Smooth muscle cell (in vitro differentiated cells): Measurements from ENCODE around the gene MEF2A. TPM values are rescaled to one million over a fixed set of nuclear protein-coding genes. Genes with fewer than 3 reads are reported as not detected.

Experiments
- DNase-seq: peaks from one replicate; lab custom pipeline; 2025; ENCODE audit not compliant: unreplicated experiment; lab: John Stamatoyannopoulos, UW
- H2AFZ ChIP-seq: fragments of 200-600 bp; sonication (generic); 2 replicates; pipeline ENCODE4 v1.6.0; 2016; ENCODE audit warnings: antibody characterized with exemption, low read depth, mild to moderate bottlenecking
- H3F3A ChIP-seq: fragments of 200-600 bp; sonication (generic); 2 replicates; pipeline ENCODE4 v1.6.0; 2017; ENCODE audit warnings: antibody characterized with exemption, low read depth
- H3K27ac ChIP-seq: fragments of 200-600 bp; sonication (generic); 2 replicates; pipeline ENCODE4 v1.5.1; 2016; ENCODE audit warnings: low read depth, mild to moderate bottlenecking
- H3K27me3 ChIP-seq: fragments of 200-600 bp; sonication (generic); 2 replicates; pipeline ENCODE4 v1.6.1; 2016; ENCODE audit warnings: low read depth, mild to moderate bottlenecking
- H3K36me3 ChIP-seq: fragments of 200-600 bp; sonication (generic); 2 replicates; pipeline ENCODE4 v1.5.1; 2016; ENCODE audit warnings: low read depth
- H3K4me1 ChIP-seq: fragments of 200-600 bp; sonication (generic); 2 replicates; pipeline ENCODE4 v1.5.1; 2016; ENCODE audit warnings: low read depth
- H3K4me2 ChIP-seq: fragments of 200-600 bp; sonication (generic); 2 replicates; pipeline ENCODE4 v1.6.0; 2016; ENCODE audit warnings: mild to moderate bottlenecking
- H3K4me3 ChIP-seq: fragments of 200-600 bp; sonication (generic); 2 replicates; pipeline ENCODE4 v1.5.1; 2016; ENCODE audit warnings: mild to moderate bottlenecking
- H3K79me2 ChIP-seq: fragments of 200-600 bp; sonication (generic); 2 replicates; pipeline ENCODE4 v1.6.0; 2016; ENCODE audit warnings: low read depth, mild to moderate bottlenecking
- H3K9ac ChIP-seq: fragments of 200-600 bp; sonication (generic); 2 replicates; pipeline ENCODE4 v1.6.0; 2016; ENCODE audit warnings: low read depth
- H3K9me3 ChIP-seq: fragments of 200-600 bp; sonication (generic); replicated peaks from 2 replicates; pipeline ENCODE4 v1.5.1; 2016; ENCODE audit warnings: low read depth
- H4K20me1 ChIP-seq: fragments of 200-600 bp; sonication (generic); 2 replicates; pipeline ENCODE4 v1.6.0; 2016; ENCODE audit warnings: low read depth
- WGBS: methylation state at CpG from one replicate; pipeline ENCODE4 v1.1.7; 2016; ENCODE audit warnings: low lambda C conversion rate; 5-methylcytosine and 5-hydroxymethylcytosine counted together
- polyA plus RNA-seq: library from polyadenylated mRNA; unstranded; fragments of >200 nt; fragmentation: Nextera tagmentation; extraction: Ambion mirVana; gene quantifications from 2 replicates; pipeline ENCODE4 v1.2.1, GENCODE V29; 2016
- total RNA-seq: library from RNA; depleted of rRNA; stranded (reverse); fragments of >200 nt; gene quantifications from 2 replicates; pipeline ENCODE4 v1.2.3, GENCODE V29; 2014
- TF ChIP-seq, protein P1 (sequence below): fragments of 200-600 bp; sonication (generic); IDR thresholded peaks from 2 replicates; pipeline ENCODE4 v1.5.1; 2017; ENCODE audit warnings: borderline replicate concordance, mild to moderate bottlenecking, antibody characterized with exemption; ENCODE audit not compliant: insufficient read depth, poor library complexity, severe bottlenecking

MEF2A gene
- total and polyA plus RNA-seq, 2 experiments from 2014 or later: 12.3 to 75.8 TPM

- H3K9ac ChIP-seq: no peak overlapping the region
- TF ChIP-seq, protein P1, sequence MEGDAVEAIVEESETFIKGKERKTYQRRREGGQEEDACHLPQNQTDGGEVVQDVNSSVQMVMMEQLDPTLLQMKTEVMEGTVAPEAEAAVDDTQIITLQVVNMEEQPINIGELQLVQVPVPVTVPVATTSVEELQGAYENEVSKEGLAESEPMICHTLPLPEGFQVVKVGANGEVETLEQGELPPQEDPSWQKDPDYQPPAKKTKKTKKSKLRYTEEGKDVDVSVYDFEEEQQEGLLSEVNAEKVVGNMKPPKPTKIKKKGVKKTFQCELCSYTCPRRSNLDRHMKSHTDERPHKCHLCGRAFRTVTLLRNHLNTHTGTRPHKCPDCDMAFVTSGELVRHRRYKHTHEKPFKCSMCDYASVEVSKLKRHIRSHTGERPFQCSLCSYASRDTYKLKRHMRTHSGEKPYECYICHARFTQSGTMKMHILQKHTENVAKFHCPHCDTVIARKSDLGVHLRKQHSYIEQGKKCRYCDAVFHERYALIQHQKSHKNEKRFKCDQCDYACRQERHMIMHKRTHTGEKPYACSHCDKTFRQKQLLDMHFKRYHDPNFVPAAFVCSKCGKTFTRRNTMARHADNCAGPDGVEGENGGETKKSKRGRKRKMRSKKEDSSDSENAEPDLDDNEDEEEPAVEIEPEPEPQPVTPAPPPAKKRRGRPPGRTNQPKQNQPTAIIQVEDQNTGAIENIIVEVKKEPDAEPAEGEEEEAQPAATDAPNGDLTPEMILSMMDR: no peak
- H3F3A ChIP-seq: no peaks in the 10 kb centered on the region
- no peak overlapping the region for H3K4me2 ChIP-seq
- H3K27me3 ChIP-seq: no peaks in the 10 kb centered on the region
- H3K27ac ChIP-seq: no peak overlapping the region
- no peak overlapping the region for H3K4me3 ChIP-seq
- 79% methylated on average over 7 of the region's 7 CpGs for WGBS
- no peaks in the 10 kb centered on the region for H3K79me2 ChIP-seq
- no peak overlapping the region for H2AFZ ChIP-seq
- DNase-seq: no peak
- no peaks in the 10 kb centered on the region for H3K36me3 ChIP-seq
- H3K4me1 ChIP-seq: no peaks in the 10 kb centered on the region
- no peaks in the 10 kb centered on the region for H3K9me3 ChIP-seq
- H4K20me1 ChIP-seq: no peaks in the 10 kb centered on the region
Measured at GRCh38 chr15:99738021-99738847, 172.4 kb downstream of the MEF2A start.

DNA sequence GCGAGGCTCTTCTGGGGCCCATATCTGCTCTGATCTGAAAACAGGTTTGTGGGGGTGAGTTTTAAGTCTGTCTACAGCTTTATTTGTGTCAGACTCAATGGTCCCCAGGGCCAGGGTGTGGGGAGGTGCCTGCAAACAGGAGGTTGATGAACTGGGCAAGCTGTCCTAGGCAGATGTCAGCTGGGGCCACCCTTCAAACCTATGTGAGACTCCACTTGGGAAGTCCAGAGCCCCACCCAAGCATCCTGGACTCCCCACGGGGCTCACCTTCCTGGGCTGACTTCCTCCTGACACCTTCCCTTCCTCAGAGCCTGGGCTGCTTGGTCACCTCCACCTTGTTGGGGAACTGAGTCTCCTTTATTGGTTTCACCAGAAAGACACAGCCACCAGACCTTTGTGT lies 176.1 kb downstream of the MEF2A start:
- Histone ChIP-seq H3K36me3 (no peaks in the 10 kb centered on the region), H3K9ac (no peak overlapping the region), H3K79me2 (no peaks in the 10 kb centered on the region), H3F3A (no peaks in the 10 kb centered on the region), H3K4me1 (no peaks in the 10 kb centered on the region), H2AFZ (no peak overlapping the region), H3K4me3 (no peak overlapping the region), H3K27me3 (no peaks in the 10 kb centered on the region), H3K9me3 (no peaks in the 10 kb centered on the region), H4K20me1 (no peaks in the 10 kb centered on the region), H3K27ac (no peak overlapping the region), H3K4me2 (no peak overlapping the region)
- TF ChIP-seq, protein P1: no peak
- WGBS: 88% methylated on average over 2 of the region's 2 CpGs
- no peak for DNase-seq

GRCh38 chr15:99744142-99744541 lies 178.4 kb downstream of the MEF2A start:
- no peak for DNase-seq
- H3F3A ChIP-seq: no peaks in the 10 kb centered on the region
- no peaks in the 10 kb centered on the region for H3K9me3 ChIP-seq
- no peak overlapping the region for H3K4me2 ChIP-seq
- no peak overlapping the region for H3K27ac ChIP-seq
- H2AFZ ChIP-seq: no peak overlapping the region
- H3K4me1 ChIP-seq: no peaks in the 10 kb centered on the region
- H3K4me3 ChIP-seq: no peak overlapping the region
- no peaks in the 10 kb centered on the region for H4K20me1 ChIP-seq
- TF ChIP-seq, protein P1: no peak
- no peaks in the 10 kb centered on the region for H3K79me2 ChIP-seq
- H3K9ac ChIP-seq: no peak overlapping the region
- H3K36me3 ChIP-seq: no peaks in the 10 kb centered on the region
- WGBS: 86% methylated on average over 7 of the region's 7 CpGs
- no peaks in the 10 kb centered on the region for H3K27me3 ChIP-seq
